Pancreas (tissue), 10 donors: ENCODE measurements around the gene TRERF1. TPM values are rescaled to one million over a fixed set of nuclear protein-coding genes. Genes with fewer than 3 reads are reported as not detected.

Source experiments
- ATAC-seq, 4 donors: fragments of 200-7000 bp; cut with Tn5 transposase; one replicate each; pipeline versions ENCODE4 v1.8.0 to v1.9.1; 2020; ENCODE audit warnings: mild to moderate bottlenecking in 4 of 4, moderate library complexity in 4 of 4
- DNase-seq, 6 donors: peaks; one replicate each; pipeline ENCODE4 v3.0.0-alpha.2; 2020
- FAIRE-seq: peaks from 2 replicates; lab custom pipeline; 2012; peaks lifted over from hg19 to GRCh38; lab: Jason Lieb, UNC
- H3K27ac ChIP-seq, 4 donors: fragments of 200-600 bp; sonication (generic); 1 replicate in 3 of 4; 2 replicates in 1 of 4; pipeline versions ENCODE4 v1.5.0 to v1.8.0; 2020
- H3K27me3 ChIP-seq, 4 donors: fragments of 200-600 bp; one replicate each; pipeline ENCODE4 v1.8.0; 2021
- H3K36me3 ChIP-seq, 3 donors: fragments of 200-600 bp; sonication (generic) in 1 of 3; one replicate each; pipeline versions ENCODE4 v1.5.0 to v1.8.0; 2020 to 2021
- H3K4me1 ChIP-seq, 3 donors: fragments of 200-600 bp; one replicate each; pipeline ENCODE4 v1.8.0; 2021
- H3K4me3 ChIP-seq, 4 donors: fragments of 200-600 bp; sonication (generic) in 2 of 4; one replicate each; pipeline versions ENCODE4 v1.5.0 to v1.8.0; 2020 to 2021
- H3K9me3 ChIP-seq, 4 donors: fragments of 200-600 bp; one replicate each; pipeline ENCODE4 v1.8.0; 2021
- WGBS, 2 donors: extraction: QIAGEN DNeasy Blood & Tissue Kit; methylation state at CpG; one replicate each; pipeline ENCODE4 v1.1.7; 2013; 5-methylcytosine and 5-hydroxymethylcytosine counted together
- intact Hi-C, 3 donors: fragments of 100-400 bp; cut with DNase I; formaldehyde crosslinking; loops; one replicate each; pipeline versions ENCODE4 v1.11.1 to v1.14.2; 2022
- polyA plus RNA-seq, 2 donors: library from polyadenylated mRNA; stranded (reverse); fragments of 200-250 nt; gene quantifications; one replicate each; pipeline ENCODE4 v1.2.3, GENCODE V29; 2013
- total RNA-seq, 6 donors: library from RNA; stranded (reverse); fragmentation: NEBNext Ultra II Directional in 4 of 6; extraction: Animal tissue kit (Norgen Biotek cat#: 25700) in 4 of 6; gene quantifications; one replicate each; pipeline versions ENCODE4 v1.2.1 to v1.2.4, GENCODE V29; 2021 to 2023
- TF ChIP-seq, protein P1 (sequence below), 4 donors: fragments of 200-600 bp; sonication (generic) in 3 of 4; IDR thresholded peaks; one replicate each; pipeline versions ENCODE4 v1.5.0 to v1.8.0; 2021; ENCODE audit warnings: antibody characterized with exemption in 4 of 4
- donor health status: healthy with polysubstance abuse.
- donor health status: DM: no; HTN: no; CAD: no; lungs with moderate emphysema.
- donor health status: DM: no; HTN: no; CAD: no.
- donor health status: control.
- donor health status: control.
- donor health status: Bipolar disorder and iron deficiency.
- donor health status: DM: yes; HTN: yes; CAD: no.
- donor health status: DM: no; HTN: no; CAD: no.
- donor health status: DM: no; HTN: no; CAD: no.
- donor health status: DM: yes; HTN: yes; CAD: no.

The TRERF1 gene
- total and polyA plus RNA-seq, 8 donors: 0.94 to 2.5 (median 1.5) TPM

DNA sequence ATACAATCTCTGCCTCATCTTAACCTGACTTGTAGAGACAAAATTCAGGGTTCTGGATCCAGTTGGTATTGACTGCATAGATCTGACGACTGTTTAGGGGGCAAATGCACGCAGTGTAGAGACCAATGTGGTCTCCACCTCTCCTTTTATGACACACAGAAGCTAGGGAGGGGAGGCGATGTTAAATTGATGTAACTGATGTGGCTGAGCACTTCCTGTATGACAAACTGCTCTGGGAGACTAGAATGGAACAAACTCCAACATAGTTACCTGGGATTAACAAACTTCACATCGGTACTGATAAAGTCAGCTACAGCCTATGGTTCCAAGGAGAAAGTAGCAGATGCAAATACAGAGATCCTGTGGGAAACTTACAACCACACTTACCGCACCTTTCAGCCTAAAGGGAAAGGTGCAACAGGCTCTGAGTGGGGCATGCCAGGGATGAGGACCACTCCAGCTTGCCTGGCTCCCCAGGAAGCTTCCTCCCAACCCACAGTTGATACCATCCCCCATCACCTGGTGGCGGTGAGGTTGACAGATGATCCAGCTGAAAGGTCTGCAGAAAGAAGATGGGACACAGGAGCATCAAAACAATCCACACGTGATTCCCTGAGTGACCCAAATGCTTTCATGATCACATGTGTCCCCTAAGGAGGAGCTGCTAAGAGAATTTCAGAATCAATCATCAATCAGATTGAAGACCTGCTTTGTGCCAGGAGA is 173.4 kb downstream of the TRERF1 start:
- Histone ChIP-seq H3K9me3 (no peaks in the 10 kb centered on the region), H3K27ac (no peak overlapping the region), H3K4me3 (no peak overlapping the region), H3K27me3 (no peaks in the 10 kb centered on the region), H3K4me1 (no peaks in the 10 kb centered on the region), H3K36me3 (no peaks in the 10 kb centered on the region)
- no peak for DNase-seq
- WGBS, 2 donors: 83 to 87% methylated on average over 7 of the region's 7 CpGs
- FAIRE-seq: no peak
- no peak for ATAC-seq
- intact Hi-C loops: no loop called here
- TF ChIP-seq, protein P1, sequence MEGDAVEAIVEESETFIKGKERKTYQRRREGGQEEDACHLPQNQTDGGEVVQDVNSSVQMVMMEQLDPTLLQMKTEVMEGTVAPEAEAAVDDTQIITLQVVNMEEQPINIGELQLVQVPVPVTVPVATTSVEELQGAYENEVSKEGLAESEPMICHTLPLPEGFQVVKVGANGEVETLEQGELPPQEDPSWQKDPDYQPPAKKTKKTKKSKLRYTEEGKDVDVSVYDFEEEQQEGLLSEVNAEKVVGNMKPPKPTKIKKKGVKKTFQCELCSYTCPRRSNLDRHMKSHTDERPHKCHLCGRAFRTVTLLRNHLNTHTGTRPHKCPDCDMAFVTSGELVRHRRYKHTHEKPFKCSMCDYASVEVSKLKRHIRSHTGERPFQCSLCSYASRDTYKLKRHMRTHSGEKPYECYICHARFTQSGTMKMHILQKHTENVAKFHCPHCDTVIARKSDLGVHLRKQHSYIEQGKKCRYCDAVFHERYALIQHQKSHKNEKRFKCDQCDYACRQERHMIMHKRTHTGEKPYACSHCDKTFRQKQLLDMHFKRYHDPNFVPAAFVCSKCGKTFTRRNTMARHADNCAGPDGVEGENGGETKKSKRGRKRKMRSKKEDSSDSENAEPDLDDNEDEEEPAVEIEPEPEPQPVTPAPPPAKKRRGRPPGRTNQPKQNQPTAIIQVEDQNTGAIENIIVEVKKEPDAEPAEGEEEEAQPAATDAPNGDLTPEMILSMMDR (IDR thresholded peaks at IDR 0.05): no peak

DNA sequence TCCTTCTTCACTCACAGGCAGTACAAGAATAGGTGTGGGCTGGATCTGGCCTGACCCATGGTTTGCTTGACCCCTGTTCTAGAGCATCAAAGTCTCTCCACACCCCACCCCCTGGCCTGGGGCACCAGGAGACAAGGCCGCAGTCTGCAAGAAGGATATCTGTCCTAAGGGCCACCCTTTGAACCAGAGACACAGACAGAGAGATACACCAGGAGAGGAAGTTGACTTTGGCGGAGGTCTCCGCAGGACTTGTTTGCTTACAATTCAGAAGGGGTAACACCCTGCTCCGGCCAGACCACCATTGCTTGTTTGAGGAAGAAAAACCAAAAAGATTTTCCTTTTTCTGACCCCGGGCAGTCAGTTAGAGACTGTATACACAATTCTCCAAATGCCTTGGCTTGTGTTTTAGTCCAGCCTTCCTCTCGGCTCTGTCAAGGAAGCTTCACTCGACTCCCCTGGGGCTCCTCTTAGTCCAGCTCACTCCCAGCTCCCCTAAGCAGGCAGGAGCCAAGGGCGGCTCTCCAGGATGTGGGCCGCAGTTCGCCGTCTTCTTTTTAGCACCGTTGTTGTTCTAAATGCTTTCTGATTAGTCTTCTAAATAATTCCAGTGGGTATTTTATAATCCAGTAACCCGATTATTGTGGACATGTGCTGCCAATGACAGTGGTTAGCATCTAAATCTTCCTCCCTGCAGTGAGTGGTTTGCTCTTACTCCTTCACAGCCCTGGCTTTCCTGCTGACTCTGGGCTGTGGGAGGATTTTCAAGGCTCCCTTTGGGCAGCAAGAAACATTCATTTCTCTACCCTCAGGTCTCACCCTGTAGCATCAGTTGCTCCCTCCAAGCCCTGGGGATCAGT is 175.5 kb downstream of the TRERF1 start:
- WGBS, 2 donors: 74 to 79% methylated on average over 13 of the region's 13 CpGs
- no peaks in the 10 kb centered on the region for H3K4me1 ChIP-seq
- H3K27me3 ChIP-seq: no peaks in the 10 kb centered on the region
- DNase-seq (no peak), FAIRE-seq (no peak), ATAC-seq (peak in 3 of 4 donors; percentile 36 to 45 (median 44))
- intact Hi-C loops: no loop called here
- no peak overlapping the region for H3K4me3 ChIP-seq
- H3K9me3 ChIP-seq: no peaks in the 10 kb centered on the region
- H3K27ac ChIP-seq: no peak overlapping the region
- TF ChIP-seq, protein P1 (IDR thresholded peaks at IDR 0.05): no peak
- H3K36me3 ChIP-seq: no peaks in the 10 kb centered on the region

- Histone ChIP-seq H3K9me3 (no peaks in the 10 kb centered on the region), H3K36me3 (no peaks in the 10 kb centered on the region), H3K4me3 (no peak overlapping the region), H3K27me3 (no peaks in the 10 kb centered on the region), H3K27ac (no peak overlapping the region), H3K4me1 (no peaks in the 10 kb centered on the region)
- FAIRE-seq (no peak), DNase-seq (no peak), ATAC-seq (no peak)
- 90 to 92% methylated on average over 12 of the region's 12 CpGs for WGBS, 2 donors
- TF ChIP-seq, protein P1 (IDR thresholded peaks at IDR 0.05): no peak
- intact Hi-C loops: no loop called here
Observed at GRCh38 chr6:42275376-42276033, 176.2 kb downstream of the TRERF1 start.

GRCh38 chr6:42274898-42275297 is 176.8 kb downstream of the TRERF1 start:
- DNase-seq (no peak), FAIRE-seq (no peak), ATAC-seq (no peak)
- Histone ChIP-seq H3K4me1 (no peaks in the 10 kb centered on the region), H3K36me3 (no peaks in the 10 kb centered on the region), H3K9me3 (no peaks in the 10 kb centered on the region), H3K4me3 (no peak overlapping the region), H3K27me3 (no peaks in the 10 kb centered on the region), H3K27ac (no peak overlapping the region)
- 94% methylated on average over 6 of the region's 6 CpGs for WGBS, 2 donors
- TF ChIP-seq, protein P1 (IDR thresholded peaks at IDR 0.05): no peak
- intact Hi-C loops: no loop called here
